Medulla oblongata (tissue), 1 donor: ENCODE results near the gene METTL6.
"Not testable (repeated sequence)": the region's sequence is repeated elsewhere in the genome, so short reads cannot be mapped to it uniquely, and the experiment has no call there.

Source experiments
- DNase-seq: peaks from one replicate; pipeline ENCODE4 v3.0.0-alpha.2; 2015; ENCODE audit errors: extremely low spot score

METTL6 gene

GRCh38 chr3:15404767-15405166 lies 22.6 kb downstream of the METTL6 start:
- DNase-seq, result no peak

GRCh38 chr3:15403965-15404364 lies 23.4 kb downstream of the METTL6 start:
- no peak for DNase-seq

GRCh38 chr3:15403495-15403894 lies 23.8 kb downstream of the METTL6 start:
- DNase-seq, result no peak

- DNase-seq, result peak; percentile 52
Observed at GRCh38 chr3:15401936-15402335, 25.4 kb downstream of the METTL6 start.

GRCh38 chr3:15399970-15400369 lies 27.4 kb downstream of the METTL6 start:
- DNase-seq, result no peak

- not testable (repeated sequence) for DNase-seq
Observed at GRCh38 chr3:15398731-15399133, 28.6 kb downstream of the METTL6 start.

GRCh38 chr3:15393252-15393651 lies 34.1 kb downstream of the METTL6 start:
- not testable (repeated sequence) for DNase-seq

- no peak for DNase-seq
Observed at GRCh38 chr3:15391007-15391406, 36.3 kb downstream of the METTL6 start.

- DNase-seq, result no peak
Observed at GRCh38 chr3:15390460-15390859, 36.9 kb downstream of the METTL6 start.

- not testable (repeated sequence) for DNase-seq
Observed at GRCh38 chr3:15388335-15388734, 39.0 kb downstream of the METTL6 start.

- no peak for DNase-seq
Observed at GRCh38 chr3:15387735-15388134, 39.6 kb downstream of the METTL6 start.

- DNase-seq, result no peak
Observed at GRCh38 chr3:15387171-15387581, 40.2 kb downstream of the METTL6 start.

GRCh38 chr3:15386654-15386955 lies 40.7 kb downstream of the METTL6 start:
- not testable (repeated sequence) for DNase-seq

GRCh38 chr3:15385901-15386653 lies 41.3 kb downstream of the METTL6 start:
- DNase-seq, result peak; percentile 16

GRCh38 chr3:15385238-15385695 lies 42.1 kb downstream of the METTL6 start:
- DNase-seq, result not testable (repeated sequence)

- DNase-seq, result no peak
Observed at GRCh38 chr3:15384510-15385237, 42.7 kb downstream of the METTL6 start.

- no peak for DNase-seq
Observed at GRCh38 chr3:15382405-15382923, 44.9 kb downstream of the METTL6 start.

GRCh38 chr3:15380980-15381890 lies 46.1 kb downstream of the METTL6 start:
- no peak for DNase-seq

- peak; percentile 98 for DNase-seq
Observed at GRCh38 chr3:15377961-15378791, 49.2 kb downstream of the METTL6 start.

GRCh38 chr3:15375461-15376000 lies 51.8 kb downstream of the METTL6 start:
- no peak for DNase-seq

GRCh38 chr3:15372918-15373317 lies 54.4 kb downstream of the METTL6 start:
- no peak for DNase-seq
